Spleen (tissue), 11 donors: ENCODE measurements around the gene RABL6. TPM values are rescaled to one million over a fixed set of nuclear protein-coding genes. Genes with fewer than 3 reads are reported as not detected.

Experiments
- DNase-seq: peaks from one replicate; pipeline ENCODE4 v3.0.0-alpha.2; 2020
- H3K27ac ChIP-seq, 8 donors: fragments of 200-600 bp; sonication (generic) in 7 of 8; 1 replicate in 4 of 8; 2 replicates in 4 of 8; pipeline versions ENCODE4 v1.5.0 to v1.8.0; 2016 to 2021; ENCODE audit warnings: inconsistent platforms in 4 of 8, mild to moderate bottlenecking in 4 of 8, moderate library complexity in 1 of 8
- H3K27me3 ChIP-seq, 7 donors: fragments of 200-600 bp; sonication (generic) in 6 of 7; replicated peaks in 1 of 7; 1 replicate in 4 of 7; 2 replicates in 3 of 7; pipeline versions ENCODE4 v1.5.0 to v1.8.0; 2016 to 2021; ENCODE audit warnings: inconsistent platforms in 3 of 7, mild to moderate bottlenecking in 1 of 7
- H3K36me3 ChIP-seq, 6 donors: fragments of 200-600 bp; sonication (generic) in 5 of 6; 1 replicate in 4 of 6; 2 replicates in 2 of 6; pipeline versions ENCODE4 v1.5.0 to v1.8.0; 2016 to 2021; ENCODE audit warnings: inconsistent platforms in 2 of 6
- H3K4me1 ChIP-seq, 6 donors: fragments of 200-600 bp; sonication (generic) in 5 of 6; 1 replicate in 3 of 6; 2 replicates in 3 of 6; pipeline versions ENCODE4 v1.5.0 to v1.8.0; 2016 to 2021; ENCODE audit warnings: inconsistent platforms in 3 of 6
- H3K4me3 ChIP-seq, 8 donors: fragments of 200-600 bp; sonication (generic) in 7 of 8; 1 replicate in 4 of 8; 2 replicates in 4 of 8; pipeline versions ENCODE4 v1.5.0 to v1.8.0; 2016 to 2021; ENCODE audit warnings: inconsistent platforms in 4 of 8, mild to moderate bottlenecking in 4 of 8, moderate library complexity in 2 of 8
- H3K9me3 ChIP-seq, 8 donors: fragments of 200-600 bp; sonication (generic) in 7 of 8; 1 replicate in 4 of 8; 2 replicates in 4 of 8; pipeline versions ENCODE4 v1.5.0 to v1.8.0; 2016 to 2021; ENCODE audit warnings: inconsistent platforms in 4 of 8
- POLR2A ChIP-seq, 3 donors: fragments of 450-650 bp; IDR thresholded peaks; one replicate each; pipeline ENCODE4 v1.5.1; 2017; ENCODE audit warnings: antibody characterized with exemption in 3 of 3, mild to moderate bottlenecking in 1 of 3
- POLR2AphosphoS5 ChIP-seq, 3 donors: sonication (generic); formaldehyde crosslinking; IDR thresholded peaks; one replicate each; pipeline ENCODE4 v1.5.1; 2017; ENCODE audit warnings: antibody characterized with exemption in 3 of 3
- WGBS, 5 donors: extraction: QIAGEN DNeasy Blood & Tissue Kit in 3 of 5; methylation state at CpG; one replicate each; pipeline versions ENCODE4 v1.1.5 to v1.1.7; 2013 to 2018; 5-methylcytosine and 5-hydroxymethylcytosine counted together
- intact Hi-C: fragments of 100-400 bp; cut with DNase I; formaldehyde crosslinking; loops from one replicate; pipeline ENCODE4 v1.15.0; 2023; ENCODE audit warnings: low total_unique reads
- polyA plus RNA-seq, 3 donors: library from polyadenylated mRNA; stranded (reverse); fragments of 200-250 nt; gene quantifications; one replicate each; pipeline ENCODE4 v1.2.1, GENCODE V29; 2013
- total RNA-seq, 7 donors: library from RNA; depleted of rRNA in 3 of 7; stranded (reverse); fragments of >200 nt in 3 of 7; fragmentation: NEBNext Ultra II Directional in 4 of 7; extraction: Animal tissue kit (Norgen Biotek cat#: 25700) in 4 of 7; gene quantifications; one replicate each; pipeline versions ENCODE4 v1.1.0 to v1.2.1, GENCODE V29; 2016 to 2021
- TF ChIP-seq, protein P1 (sequence below), 11 experiments: fragments of 200-600 bp in 7 of 11; fragments of 450-650 bp in 4 of 11; sonication (generic) in 4 of 11; IDR thresholded peaks in 8 of 11; conservative IDR thresholded peaks in 3 of 11; 1 replicate in 7 of 11; 2 replicates in 4 of 11; pipeline versions ENCODE4 v1.4.0 to v1.8.0; 2016 to 2021; ENCODE audit warnings: antibody characterized with exemption in 11 of 11, inconsistent platforms in 4 of 11, mild to moderate bottlenecking in 1 of 11
- donor health status: healthy with polysubstance abuse.
- donor health status: DM: no; HTN: no; CAD: no; lungs with moderate emphysema.
- donor health status: DM: no; HTN: no; CAD: no.
- donor health status: Bipolar disorder and iron deficiency.
- donor health status: healthy.
- donor health status: DM: no; HTN: no; CAD: no.
- donor health status: DM: yes; HTN: yes; CAD: no.

RABL6 gene
- total and polyA plus RNA-seq, 10 donors, result 32.7 to 70.0 (median 55.7) TPM

DNA sequence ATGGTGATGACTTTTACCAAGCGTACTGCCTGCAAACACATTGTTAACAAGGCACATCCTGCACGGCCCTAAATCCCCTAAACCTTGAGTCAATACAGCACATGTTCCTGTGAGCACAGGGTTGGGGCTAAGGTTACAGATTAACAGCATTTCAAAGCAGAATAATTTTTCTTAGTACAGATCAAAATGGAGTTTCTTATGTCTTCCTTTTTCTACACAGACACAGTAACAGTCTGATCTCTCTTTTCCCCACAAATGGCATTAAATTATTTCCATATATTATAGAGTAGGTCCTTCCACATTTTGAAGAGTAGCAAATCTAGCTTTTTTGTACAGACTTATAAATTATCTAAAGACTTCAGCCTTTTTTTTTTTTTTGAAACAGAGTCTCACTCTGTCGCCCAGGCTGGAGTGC, 18.2 kb upstream of the RABL6 start:
- Histone ChIP-seq H3K4me1 (peaks cover 13 to 58% (median 33%) of the 10 kb centered on the region in 6 donors), H3K36me3 (peaks cover 0 to 23% (median 4%) of the 10 kb centered on the region in 6 donors), H3K27ac (peak overlapping the region in 3 of 8 donors; percentile 8 to 97 (median 96)), H3K27me3 (no peaks in the 10 kb centered on the region), H3K9me3 (no peaks in the 10 kb centered on the region), H3K4me3 (no peak overlapping the region)
- no peak for DNase-seq
- WGBS, 5 donors, result 81 to 97% (median 82%) methylated on average over 3 of the region's 3 CpGs
- TF ChIP-seq POLR2A (IDR thresholded peaks at IDR 0.05) (no peak), POLR2AphosphoS5 (IDR thresholded peaks at IDR 0.05) (no peak)
- TF ChIP-seq, protein P1, sequence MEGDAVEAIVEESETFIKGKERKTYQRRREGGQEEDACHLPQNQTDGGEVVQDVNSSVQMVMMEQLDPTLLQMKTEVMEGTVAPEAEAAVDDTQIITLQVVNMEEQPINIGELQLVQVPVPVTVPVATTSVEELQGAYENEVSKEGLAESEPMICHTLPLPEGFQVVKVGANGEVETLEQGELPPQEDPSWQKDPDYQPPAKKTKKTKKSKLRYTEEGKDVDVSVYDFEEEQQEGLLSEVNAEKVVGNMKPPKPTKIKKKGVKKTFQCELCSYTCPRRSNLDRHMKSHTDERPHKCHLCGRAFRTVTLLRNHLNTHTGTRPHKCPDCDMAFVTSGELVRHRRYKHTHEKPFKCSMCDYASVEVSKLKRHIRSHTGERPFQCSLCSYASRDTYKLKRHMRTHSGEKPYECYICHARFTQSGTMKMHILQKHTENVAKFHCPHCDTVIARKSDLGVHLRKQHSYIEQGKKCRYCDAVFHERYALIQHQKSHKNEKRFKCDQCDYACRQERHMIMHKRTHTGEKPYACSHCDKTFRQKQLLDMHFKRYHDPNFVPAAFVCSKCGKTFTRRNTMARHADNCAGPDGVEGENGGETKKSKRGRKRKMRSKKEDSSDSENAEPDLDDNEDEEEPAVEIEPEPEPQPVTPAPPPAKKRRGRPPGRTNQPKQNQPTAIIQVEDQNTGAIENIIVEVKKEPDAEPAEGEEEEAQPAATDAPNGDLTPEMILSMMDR (IDR thresholded peaks at IDR 0.05 in 8 of 11, conservative IDR thresholded peaks at IDR 0.05 in 3 of 11), result no peak
- intact Hi-C loops, result loop anchor here (5.0 to 10.0 kb wide), 2 partner anchors 248 to 275 kb away; no protein-coding TSS in a partner anchor

DNA sequence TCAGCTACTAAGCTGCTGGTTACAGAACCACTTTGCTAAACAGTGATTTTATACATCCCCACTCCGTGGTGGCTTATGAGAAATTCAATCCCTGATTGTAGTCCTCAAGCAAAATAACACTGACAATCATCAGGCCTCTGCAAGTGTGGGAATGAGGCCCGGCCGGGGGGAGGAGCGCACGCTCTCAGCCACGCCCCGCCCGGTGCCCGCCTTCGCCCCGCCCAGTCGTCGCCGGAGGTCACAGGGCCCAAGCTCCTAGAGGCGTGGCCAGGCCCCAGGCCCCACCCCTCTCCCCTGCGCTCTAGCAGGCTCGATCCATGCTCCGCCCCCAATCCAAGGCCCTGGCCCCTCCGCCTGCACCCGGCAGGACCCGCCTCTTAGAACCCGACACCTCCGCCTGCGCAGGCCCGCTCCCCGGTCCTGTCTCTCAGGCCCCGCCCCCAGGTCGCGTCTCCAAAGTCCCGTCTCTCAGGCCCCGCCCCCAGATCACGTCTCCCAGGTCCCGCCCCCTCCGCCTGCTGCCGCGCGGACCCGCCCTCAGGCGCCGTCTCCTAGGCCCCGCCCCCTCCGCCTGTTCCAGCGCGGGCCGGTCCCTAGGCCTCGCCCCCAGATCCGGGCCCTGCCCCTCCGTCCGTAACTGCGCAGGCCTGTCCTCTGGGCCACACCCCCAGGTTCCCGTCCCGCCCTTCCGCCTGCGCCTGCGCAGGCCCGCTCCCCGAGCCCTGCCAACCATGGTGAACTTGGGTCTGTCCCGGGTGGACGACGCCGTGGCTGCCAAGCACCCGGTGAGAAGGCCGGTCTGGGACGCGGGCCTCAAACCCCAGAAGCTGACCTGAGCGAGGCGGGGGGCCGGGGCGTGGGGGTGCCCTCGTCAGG, 16.9 kb upstream of the RABL6 start, which contains the start of gene TMEM141:
Gene TMEM141 (plus strand): TSS at position 705 of the 876 bp plus-strand sequence. CDS start 27 bp downstream, at position 732.
- H3K27me3 ChIP-seq, result peaks cover 0 to under 1% (median 0%) of the 10 kb centered on the region in 7 donors
- peaks cover 0 to 26% (median 4%) of the 10 kb centered on the region in 6 donors for H3K36me3 ChIP-seq
- 0 to 2% (median 1%) methylated on average over 30 to 70 of the region's 70 CpGs for WGBS, 5 donors
- peak; percentile 100 for DNase-seq
- intact Hi-C loops, result no loop called here
- H3K4me1 ChIP-seq, result peaks cover 13 to 69% (median 37%) of the 10 kb centered on the region in 6 donors
- TF ChIP-seq POLR2AphosphoS5 (IDR thresholded peaks at IDR 0.05) (peak; percentile 94 to 95 (median 94)), POLR2A (IDR thresholded peaks at IDR 0.05) (peak in 1 of 3 donors; percentile 34)
- TF ChIP-seq, protein P1 (IDR thresholded peaks at IDR 0.05 in 8 of 11, conservative IDR thresholded peaks at IDR 0.05 in 3 of 11), result peak in 1 of 11 experiments; percentile 18
- peak within 1 kb of the TSS; percentile 37 to 83 (median 58) for H3K4me3 ChIP-seq
- H3K9me3 ChIP-seq, result no peaks in the 10 kb centered on the region
- peak within 1 kb of the TSS; percentile 80 to 98 (median 96) for H3K27ac ChIP-seq

DNA sequence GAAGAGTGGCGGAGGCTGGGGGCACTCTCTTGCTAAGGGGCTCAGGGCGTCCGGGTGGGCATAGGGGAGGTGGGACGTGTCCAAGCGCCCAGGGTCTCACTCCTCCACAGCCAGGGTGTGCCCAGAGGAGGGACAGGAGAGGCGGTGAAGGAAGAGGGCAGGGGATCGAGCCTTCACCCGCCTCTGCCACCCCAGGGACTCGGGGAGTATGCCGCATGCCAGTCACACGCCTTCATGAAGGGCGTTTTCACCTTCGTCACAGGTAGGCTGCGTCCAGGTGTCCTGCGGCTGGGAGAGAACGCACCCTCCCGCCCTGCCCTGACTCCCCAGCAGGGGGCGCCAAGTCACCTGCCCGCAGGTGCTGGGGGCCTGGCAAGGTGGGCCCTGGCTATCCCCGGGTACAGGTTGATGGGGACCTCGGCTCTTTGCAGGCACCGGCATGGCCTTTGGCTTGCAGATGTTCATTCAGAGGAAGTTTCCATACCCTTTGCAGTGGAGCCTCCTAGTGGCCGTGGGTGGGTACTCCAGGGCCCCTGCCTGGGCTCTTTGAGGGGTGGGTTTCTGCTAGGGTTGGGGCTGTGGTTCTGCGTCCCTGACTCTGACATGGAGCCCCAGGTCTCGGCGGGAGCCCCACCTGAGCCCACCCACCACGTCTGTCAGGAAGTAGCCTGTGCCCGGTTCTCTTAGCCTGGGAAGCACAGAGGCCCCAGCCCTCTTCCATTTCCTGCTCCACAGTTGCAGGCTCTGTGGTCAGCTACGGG, 16.1 kb upstream of the RABL6 start:
- Histone ChIP-seq H3K36me3 (peaks cover 0 to 26% (median 4%) of the 10 kb centered on the region in 6 donors), H3K4me1 (peaks cover 13 to 76% (median 37%) of the 10 kb centered on the region in 6 donors), H3K9me3 (no peaks in the 10 kb centered on the region), H3K27ac (peak overlapping the region; percentile 80 to 98 (median 96)), H3K4me3 (peak overlapping the region; percentile 37 to 83 (median 58)), H3K27me3 (peaks cover 0 to 9% (median 0%) of the 10 kb centered on the region in 7 donors)
- WGBS, 5 donors, result 0 to 2% (median 1%) methylated on average over 9 to 29 of the region's 29 CpGs
- DNase-seq, result peak; percentile 93
- no peak for TF ChIP-seq POLR2AphosphoS5 (IDR thresholded peaks at IDR 0.05)
- TF ChIP-seq POLR2A (IDR thresholded peaks at IDR 0.05), result no peak
- TF ChIP-seq, protein P1 (IDR thresholded peaks at IDR 0.05 in 8 of 11, conservative IDR thresholded peaks at IDR 0.05 in 3 of 11), result peak; percentile 64 to 91 (median 86)
- intact Hi-C loops, result no loop called here
